Lower leg skin (tissue), 3 donors: ENCODE data around the gene KRT14.

ENCODE experiments used
- CTCF ChIP-seq, 3 donors: fragments of 450-650 bp; IDR thresholded peaks; one replicate each; pipeline ENCODE4 v1.5.1; 2016; ENCODE audit warnings: antibody characterized with exemption in 3 of 3, mild to moderate bottlenecking in 3 of 3, moderate library complexity in 2 of 3
- POLR2A ChIP-seq, 2 donors: fragments of 450-650 bp; IDR thresholded peaks; one replicate each; pipeline ENCODE4 v1.6.1; 2016 to 2017; ENCODE audit warnings: antibody characterized with exemption in 2 of 2, mild to moderate bottlenecking in 1 of 2, moderate library complexity in 1 of 2

DNA sequence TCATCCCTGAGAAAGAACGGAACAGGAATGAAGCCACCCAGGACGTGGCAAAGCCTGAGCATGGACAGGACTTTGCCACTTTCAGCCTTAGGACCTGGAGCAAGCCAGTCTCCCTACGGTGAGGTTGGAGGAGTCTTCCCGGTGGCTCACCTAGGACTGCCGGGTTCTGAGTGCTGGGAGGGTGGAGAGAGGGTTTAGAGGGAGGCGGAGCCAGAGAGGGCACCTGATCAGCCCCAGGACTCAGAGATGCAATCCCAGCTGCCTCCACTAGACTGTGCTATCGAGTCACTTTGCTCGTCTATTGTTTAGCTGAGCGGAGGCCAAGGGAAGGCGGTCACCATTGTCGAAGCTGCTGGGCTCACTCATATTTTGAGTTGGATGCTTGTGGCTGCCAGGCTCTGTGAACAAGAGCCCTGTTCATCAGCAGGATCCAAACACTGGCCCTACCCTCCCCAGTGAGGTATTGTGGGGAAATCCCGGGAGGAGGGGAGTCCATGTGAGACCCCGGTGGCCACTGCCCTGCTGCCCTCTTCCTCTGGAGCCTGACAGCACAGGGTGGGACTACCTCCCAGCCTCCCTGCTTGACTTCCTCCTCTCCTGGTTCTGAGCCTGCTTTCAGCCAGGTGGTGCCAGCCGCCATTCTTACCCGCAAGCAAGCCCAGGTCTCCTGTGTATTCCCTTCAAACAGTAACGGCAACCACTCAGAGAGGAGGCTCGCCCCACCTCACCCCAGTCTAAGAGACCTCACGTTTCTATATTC is 7.0 kb downstream of the KRT14 start:
- TF ChIP-seq POLR2A (IDR thresholded peaks at IDR 0.05): no peak
- TF ChIP-seq CTCF (IDR thresholded peaks at IDR 0.05): peak in 1 of 3 donors; percentile 55
